NOMO-1 (cell line): ENCODE measurements around the gene SEMA3B.
"Not testable (repeated sequence)": the region's sequence is repeated elsewhere in the genome, so short reads cannot be mapped to it uniquely, and the experiment has no call there.

ENCODE experiments used
- DNase-seq, 2 experiments: peaks; one replicate each; lab custom pipeline; 2025; ENCODE audit not compliant: unreplicated experiment in 2 of 2; lab: John Stamatoyannopoulos, UW

SEMA3B gene

DNA sequence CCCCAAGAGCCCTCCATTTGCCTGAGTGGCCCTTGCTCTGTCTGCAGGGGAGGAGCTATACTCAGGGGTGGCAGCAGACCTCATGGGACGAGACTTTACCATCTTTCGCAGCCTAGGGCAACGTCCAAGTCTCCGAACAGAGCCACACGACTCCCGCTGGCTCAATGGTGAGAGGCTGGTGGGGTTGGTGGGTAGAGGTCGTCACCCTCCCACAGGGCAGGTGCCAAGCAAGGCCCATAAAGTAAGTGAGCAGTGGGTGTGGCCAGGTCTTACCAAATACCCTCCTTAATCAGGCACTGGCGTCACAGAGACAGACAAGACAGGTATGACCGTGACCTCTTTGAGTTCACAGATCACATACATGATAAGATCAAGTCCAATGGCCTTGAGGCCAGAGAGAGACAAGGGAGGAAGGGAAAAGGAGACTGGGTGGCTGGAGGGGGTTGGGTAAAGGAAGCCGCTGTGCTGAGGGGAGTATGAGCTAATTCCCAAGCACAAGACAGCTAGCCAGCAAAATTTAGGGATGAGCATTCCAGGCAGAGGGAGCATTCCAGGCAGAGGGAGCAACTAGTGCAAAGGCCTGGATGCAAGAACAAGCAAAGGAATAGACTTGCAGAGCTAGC, 2.5 kb downstream of the SEMA3B start:
- DNase-seq: no peak

DNA sequence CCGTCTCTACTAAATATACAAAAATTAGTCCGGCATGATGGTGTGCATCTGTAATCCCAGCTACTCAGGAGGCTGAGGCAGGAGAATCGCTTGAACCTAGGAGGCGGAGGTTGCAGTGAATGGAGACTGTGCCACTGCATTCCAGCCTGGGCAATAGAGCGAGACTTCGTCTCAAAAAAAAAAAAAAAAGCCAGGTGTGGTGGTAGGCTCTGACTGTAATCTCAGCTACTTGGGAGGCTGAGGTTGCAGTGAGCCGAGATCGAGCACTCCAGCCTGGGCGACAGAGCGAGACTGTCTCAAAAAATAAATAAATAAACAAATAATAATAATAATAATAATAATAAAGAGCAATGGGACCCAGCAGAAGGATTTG, 3.6 kb downstream of the SEMA3B start:
- DNase-seq: not testable (repeated sequence)

DNA sequence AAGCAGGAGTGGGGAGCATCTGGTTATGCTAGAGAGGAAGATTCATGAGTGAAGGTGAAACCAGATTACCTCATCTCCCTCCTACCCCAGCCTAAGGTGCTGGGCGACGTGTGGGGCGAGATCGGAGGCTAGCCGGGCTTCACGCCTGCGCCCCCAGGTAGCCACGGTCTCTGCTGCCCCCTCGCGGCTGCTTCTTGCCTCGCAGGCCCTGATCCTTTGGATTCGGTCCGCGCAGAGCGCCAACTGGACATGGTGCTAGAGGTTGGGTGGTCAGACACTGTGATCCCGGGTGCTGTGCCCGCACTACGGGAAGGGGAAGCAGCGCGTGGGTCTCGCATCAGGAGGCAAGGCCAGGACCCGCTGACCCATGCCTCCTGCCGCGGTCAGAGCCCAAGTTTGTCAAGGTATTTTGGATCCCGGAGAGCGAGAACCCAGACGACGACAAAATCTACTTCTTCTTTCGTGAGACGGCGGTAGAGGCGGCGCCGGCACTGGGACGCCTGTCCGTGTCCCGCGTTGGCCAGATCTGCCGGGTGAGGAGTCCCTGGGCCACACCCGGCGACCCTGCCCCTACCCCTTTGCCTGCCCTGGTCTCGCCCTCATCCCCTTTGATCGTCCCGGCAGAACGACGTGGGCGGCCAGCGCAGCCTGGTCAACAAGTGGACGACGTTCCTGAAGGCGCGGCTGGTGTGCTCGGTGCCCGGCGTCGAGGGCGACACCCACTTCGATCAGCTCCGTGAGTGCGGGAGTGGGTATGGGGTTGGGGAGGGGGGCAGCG, 4.2 kb downstream of the SEMA3B start:
- DNase-seq: peak; percentile 77 to 84

DNA sequence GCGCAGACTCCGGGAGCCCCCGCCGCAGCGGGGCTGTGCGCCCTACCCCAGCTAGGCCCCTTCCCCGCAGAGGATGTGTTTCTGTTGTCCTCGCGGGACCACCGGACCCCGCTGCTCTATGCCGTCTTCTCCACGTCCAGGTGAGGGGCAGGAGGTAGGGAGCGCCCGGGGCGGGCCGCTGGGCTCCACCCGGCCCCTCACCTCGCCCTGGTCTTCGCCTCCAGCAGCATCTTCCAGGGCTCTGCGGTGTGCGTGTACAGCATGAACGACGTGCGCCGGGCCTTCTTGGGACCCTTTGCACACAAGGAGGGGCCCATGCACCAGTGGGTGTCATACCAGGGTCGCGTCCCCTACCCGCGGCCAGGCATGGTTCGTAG, 4.7 kb downstream of the SEMA3B start:
- no peak for DNase-seq

DNA sequence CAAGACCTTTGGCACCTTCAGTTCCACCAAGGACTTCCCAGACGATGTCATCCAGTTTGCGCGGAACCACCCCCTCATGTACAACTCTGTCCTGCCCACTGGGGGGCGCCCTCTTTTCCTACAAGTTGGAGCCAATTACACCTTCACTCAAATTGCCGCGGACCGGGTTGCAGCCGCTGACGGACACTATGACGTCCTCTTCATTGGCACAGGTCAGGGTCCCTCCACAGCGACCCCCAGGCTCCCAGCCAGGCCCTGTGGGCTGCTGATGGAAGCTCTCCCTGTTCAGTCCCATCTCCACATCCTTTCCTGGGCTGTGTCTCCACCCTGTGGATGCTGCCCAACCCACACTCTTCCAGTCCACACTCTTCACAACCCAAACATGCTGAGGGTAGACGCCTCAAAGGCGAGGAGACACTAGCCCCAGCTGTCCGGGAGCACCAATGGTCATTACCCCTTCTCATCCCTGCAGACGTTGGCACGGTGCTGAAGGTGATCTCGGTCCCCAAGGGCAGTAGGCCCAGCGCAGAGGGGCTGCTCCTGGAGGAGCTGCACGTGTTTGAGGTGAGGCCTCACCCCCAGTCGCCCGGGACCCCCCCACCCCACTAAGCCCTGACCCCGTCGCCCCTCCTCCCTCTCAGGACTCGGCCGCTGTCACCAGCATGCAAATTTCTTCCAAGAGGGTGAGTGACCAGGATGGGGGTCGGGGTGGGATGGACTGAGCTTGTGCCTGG, 5.6 kb downstream of the SEMA3B start:
- peak; percentile 51 to 53 for DNase-seq

DNA sequence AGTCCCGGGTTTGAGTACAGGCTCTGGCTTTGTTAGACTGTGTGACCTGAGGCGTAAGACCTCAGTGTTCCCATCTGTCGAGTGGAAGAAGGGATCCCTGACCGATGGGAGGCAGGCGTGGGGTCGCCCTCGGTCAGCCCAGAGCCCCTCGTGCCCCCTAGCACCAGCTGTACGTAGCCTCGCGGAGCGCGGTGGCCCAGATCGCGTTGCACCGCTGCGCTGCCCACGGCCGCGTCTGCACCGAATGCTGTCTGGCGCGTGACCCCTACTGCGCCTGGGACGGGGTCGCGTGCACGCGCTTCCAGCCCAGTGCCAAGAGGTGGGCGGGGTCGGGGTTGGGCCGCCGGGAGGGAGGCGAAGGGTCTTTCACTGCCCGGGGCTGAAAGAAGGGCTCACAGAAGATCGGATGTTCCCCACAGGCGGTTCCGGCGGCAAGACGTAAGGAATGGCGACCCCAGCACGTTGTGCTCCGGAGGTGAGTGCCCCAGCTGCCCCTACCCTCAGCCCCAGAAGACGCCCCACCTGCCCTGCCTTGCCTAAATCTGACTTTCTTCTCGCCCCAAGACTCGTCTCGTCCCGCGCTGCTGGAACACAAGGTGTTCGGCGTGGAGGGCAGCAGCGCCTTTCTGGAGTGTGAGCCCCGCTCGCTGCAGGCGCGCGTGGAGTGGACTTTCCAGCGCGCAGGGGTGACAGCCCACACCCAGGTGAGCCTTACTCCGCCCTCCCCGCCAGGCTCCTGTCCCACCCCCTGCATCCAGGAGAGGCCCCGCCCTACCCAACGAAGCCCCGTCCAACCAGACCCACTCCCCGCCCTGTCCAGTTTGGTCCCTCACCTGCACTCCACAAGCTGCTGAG, 6.4 kb downstream of the SEMA3B start:
- no peak for DNase-seq

DNA sequence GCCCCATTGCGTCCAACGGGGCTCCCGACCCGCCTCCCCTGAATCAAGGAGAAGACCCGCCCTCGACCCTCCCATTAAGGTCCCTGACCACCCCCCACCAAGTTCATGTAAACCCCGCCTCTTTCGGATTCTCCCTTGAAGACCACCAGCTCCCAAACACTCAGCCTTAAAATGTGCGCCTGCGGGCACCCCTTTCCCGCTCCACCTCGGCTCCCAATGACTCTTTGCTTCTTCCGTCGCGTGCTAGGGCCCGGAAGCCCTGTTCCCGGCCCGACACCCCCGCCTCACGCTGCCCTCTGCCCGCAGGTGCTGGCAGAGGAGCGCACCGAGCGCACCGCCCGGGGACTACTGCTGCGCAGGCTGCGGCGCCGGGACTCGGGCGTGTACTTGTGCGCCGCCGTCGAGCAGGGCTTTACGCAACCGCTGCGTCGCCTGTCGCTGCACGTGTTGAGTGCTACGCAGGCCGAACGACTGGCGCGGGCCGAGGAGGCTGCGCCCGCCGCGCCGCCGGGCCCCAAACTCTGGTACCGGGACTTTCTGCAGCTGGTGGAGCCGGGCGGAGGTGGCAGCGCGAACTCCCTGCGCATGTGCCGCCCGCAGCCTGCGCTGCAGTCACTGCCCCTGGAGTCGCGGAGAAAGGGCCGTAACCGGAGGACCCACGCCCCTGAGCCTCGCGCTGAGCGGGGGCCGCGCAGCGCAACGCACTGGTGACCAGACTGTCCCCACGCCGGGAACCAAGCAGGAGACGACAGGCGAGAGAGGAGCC, 7.2 kb downstream of the SEMA3B start:
- DNase-seq: no peak

DNA sequence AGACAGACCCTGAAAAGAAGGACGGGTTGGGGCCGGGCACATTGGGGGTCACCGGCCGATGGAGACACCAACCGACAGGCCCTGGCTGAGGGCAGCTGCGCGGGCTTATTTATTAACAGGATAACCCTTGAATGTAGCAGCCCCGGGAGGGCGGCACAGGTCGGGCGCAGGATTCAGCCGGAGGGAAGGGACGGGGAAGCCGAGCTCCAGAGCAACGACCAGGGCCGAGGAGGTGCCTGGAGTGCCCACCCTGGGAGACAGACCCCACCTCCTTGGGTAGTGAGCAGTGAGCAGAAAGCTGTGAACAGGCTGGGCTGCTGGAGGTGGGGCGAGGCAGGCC, 7.8 kb downstream of the SEMA3B start:
- no peak for DNase-seq

DNA sequence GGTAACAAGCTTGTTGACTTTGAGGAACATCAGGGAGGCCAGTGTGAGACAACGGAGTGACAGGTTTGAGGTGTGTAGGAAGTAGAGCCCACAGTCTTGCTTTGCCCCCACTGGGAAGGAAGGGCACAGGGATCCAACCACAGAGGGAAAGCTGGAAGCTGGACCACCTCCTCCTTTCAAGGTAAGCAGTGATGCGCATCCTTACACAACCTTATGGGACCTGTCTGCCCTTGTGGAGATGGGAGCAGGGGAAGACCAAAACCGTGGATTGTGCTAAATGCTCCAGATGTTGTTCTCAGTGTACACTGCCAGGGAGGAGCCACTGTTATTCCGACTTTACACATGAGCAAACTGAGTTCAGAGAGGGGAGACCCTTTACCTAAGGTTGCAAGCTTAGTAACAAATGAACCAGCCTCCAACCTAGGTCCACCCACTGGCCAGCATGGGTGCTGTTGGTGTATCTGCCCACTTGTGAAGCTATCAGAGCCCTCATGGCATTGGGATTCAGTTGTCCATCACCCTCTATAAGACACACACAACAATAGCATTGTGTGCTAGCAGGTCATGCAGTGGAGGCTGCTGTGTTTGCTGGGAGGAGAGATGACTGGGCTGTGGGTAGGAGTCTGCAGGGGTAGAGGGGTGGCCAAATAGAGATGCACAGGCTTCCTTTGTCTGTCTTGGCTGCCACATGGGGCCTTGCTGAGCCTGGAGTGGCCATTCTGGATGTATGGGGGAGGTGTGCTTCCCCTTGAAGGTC, 9.4 kb downstream of the SEMA3B start:
- no peak for DNase-seq

DNA sequence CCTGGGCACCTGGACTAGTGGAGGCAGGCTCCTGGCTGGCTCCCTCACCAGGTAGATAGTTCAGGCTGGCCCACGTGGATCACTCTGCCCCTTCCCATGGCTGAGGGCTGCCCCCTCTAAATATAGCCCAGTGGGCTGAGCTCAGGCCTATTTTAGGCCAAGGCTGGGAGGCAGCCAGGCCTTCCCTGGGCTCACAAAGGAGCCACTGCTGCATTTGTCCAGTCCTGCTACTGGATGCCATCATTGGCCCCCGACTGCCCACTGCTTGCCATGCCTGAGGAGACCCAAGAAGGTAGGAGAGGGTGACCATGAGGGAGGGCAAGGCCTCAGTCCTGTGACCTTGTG, 9.9 kb downstream of the SEMA3B start, which contains the start of gene LSMEM2:
Gene LSMEM2 (plus strand): TSS at position 208 of the 345 bp plus-strand sequence. CDS start 27 bp downstream, at position 235.
- no peak for DNase-seq

DNA sequence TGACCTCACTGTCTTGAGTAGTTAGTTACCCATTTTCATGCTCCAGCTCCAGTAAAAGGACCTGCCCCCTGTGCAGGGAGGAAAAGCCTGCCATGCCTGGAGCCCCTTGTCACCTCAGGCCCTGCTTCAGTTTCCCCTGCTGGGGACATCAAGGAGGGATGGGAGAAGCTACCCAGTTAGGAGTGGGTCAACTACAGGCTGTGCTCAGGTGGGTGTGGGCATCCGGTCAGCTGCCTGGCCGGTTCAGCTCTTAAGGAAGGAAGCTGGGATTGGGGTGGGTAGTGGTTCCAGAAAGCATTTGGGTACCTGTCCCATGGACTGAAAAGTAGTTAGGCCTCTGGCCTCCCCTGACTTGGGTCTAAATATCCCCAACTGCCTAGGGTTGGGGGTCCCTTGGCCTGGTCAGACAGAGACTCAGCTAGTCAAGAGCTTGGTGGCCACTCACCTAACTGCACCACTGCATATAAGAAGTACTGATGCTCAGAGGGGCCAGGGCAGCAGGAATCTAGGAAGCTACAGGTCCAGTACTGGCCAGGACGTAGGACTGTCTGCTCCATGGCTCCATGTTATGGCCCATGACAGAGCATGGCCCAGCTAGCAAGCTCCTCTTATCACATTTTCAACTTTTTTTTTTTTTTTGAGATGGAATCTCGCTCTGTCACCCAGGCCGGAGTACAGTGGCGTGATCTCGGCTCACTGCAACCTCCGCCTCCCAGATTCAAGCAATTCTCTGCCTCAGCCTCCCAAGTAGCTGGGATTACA, 10.5 kb downstream of the SEMA3B start:
- DNase-seq: no peak

DNA sequence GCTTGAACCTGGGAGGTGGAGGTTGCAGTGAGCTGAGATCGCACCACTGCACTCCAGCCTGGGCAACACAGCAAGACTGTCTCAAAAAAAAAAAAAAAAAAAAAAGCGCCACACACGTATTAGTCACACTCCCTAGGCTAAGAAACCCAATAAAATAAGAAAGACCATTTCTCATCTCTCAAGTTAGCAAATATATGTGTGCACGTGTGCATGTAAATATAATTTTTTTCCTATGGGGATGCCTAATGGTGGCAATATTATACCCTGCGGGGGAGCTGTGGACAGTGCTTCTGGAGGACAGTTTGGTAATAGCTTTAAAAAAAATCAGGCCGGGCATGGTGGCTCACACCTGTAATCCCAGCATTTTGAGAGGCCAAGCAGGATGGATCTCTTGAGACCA, 15.2 kb downstream of the SEMA3B start:
- not testable (repeated sequence) for DNase-seq

DNA sequence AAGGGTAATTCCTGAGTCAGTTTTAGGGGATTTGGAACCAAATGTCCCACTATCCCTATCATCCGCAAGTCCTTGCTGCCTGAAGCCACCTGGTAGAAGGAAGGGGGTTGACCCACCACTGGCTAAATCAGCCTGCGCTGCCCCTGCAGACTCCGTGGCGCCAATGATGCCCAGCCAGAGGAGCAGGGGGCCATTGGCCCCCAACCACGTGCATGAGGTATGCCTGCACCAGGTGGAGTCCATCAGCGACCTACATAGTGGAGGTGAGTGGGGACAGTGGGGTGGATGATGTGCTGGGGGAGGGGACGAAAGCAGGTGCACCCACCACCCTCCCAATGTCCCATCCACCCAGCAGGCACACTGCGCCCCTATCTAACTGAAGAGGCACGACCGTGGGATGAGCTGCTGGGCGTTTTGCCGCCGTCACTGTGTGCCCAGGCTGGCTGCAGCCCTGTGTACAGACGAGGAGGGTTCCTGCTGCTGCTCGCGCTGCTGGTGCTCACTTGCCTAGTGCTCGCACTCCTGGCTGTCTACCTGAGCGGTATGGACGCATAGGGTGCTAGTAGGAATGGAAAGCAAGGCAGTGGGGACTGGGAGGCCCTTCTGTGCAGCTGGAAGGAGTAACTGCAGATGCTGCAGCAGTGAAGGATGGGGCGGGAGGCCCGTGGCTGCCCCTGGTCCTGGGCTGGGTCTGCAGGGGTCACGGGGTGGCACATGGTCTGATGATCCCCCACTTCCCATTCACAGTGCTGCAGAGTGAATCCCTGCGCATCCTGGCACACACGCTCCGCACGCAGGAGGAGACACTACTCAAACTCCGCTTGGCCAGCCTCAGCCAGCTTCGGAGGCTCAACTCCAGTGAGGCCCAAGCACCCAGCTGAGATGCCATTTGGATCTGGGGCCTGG, 17.6 kb downstream of the SEMA3B start:
- no peak for DNase-seq

DNA sequence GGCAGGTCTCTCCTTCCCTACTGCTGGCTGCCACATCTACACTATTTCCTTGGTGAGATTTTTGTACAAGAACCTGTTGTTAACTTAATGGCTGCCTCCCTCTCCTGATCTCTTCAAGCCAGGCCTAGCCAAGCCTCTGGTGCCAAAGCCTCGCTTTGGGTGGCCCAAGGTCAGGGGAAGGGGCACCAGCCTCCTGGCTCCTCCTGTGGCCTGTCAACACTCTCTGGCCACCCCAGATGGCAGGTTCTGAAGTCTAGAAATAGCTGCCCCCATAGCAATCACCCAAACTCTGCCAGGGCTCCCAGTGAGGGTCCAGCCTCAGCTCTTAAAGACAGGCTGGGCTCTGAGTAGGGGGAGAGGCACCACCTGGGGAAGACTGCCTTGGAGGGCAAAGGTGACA, 18.3 kb downstream of the SEMA3B start:
- no peak for DNase-seq

DNA sequence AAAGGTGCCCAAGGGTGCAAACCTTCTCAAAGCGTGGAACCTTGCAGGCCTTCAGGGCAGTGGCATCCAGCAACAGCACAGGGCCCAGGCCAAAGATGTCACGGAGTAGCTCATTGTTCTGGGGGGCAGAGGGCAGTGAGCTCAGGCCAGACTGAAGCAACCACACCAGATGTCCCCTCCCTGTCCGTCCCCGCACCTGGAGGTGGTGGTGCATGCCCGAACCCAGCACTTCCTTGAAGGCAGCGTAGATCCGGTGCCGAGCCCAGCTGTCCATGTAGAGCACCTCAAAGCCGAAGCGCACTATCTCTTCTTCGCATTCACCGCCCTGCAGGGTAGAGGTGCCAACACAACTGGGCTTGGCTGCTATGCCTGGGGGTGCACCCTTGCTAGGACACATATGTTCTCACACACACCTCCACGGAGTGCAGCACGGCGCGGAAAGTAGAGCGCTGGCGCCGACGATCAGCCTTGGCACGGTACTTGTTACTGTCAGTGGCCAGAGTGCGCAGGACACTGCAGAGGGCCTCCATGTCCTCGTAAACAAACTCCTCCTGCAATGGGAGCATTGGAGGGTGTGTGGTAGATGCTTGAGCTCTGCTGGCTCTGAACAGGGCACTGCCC, 19.6 kb downstream of the SEMA3B start:
- no peak for DNase-seq

DNA sequence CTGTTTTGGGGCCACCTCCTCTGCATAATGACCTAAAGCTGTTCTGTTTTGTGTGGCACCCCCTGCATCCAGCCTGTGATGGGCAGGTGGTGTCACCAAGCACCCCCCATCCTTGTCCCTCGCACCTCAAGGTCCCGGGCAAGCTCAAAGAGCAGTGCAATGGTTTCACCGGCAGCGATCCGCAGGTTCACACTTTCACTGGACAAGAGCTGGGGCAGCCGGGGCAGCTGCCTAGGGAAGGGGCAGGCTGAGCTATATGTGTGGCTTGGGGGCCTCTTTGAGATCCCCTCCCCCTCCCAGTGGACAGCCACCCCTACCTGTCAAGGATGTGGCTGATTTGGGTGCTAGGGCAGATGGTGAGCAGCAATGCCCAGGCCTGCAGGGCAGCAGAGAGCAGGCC, 20.2 kb downstream of the SEMA3B start:
- no peak for DNase-seq

DNA sequence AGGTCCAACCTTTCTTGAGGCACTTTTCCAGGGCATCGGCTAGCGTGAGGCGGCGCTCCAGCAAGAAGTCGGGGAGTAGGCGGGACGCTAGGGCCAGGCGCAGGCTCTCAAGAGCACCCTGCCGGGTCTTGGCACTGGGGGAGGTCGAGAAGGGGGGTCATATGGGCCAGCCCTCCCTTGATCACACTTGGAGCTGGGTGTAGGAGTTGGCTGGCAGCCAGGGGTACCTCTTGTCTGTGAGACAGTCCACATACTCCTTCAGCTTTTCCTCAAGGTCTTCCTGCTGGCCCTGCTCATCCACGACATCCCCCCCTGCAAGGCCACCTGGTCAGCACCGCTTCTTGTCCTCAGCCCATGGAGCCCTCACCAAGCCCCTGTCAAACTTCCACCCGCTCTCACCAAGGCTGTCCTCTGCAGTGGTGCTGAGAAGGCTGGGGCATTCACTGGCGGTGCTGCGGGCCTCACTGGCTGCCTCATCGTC, 21.3 kb downstream of the SEMA3B start:
- no peak for DNase-seq
